MCF 10A (cell line): Measurements from ENCODE around the gene DDC. TPM values are rescaled to one million over a fixed set of nuclear protein-coding genes. Genes with fewer than 3 reads are reported as not detected.
A peak's percentile ranks its signal among the peaks of the same experiment; 100 is the strongest.

ENCODE experiments used
- BruUV-seq: library from RNA; stranded (reverse); fragments of 400-500 nt; replicated peaks from 2 replicates; lab custom pipeline; 2021; lab: Mats Ljungman, UMichigan
- CTCF ChIA-PET: fragments of 300-600 bp; sonication (Branson Sonifier 250); formaldehyde crosslinking; extraction: SDS; loops from one replicate; lab custom pipeline; 2021; ENCODE audit warnings: antibody characterized with exemption, inconsistent platforms; lab: Yijun Ruan, JAX
- POLR2A ChIA-PET: fragments of 300-600, 350-650 bp; sonication (Branson Sonifier 250); formaldehyde crosslinking; extraction: SDS; loops from one replicate; lab custom pipeline; 2020; ENCODE audit warnings: antibody characterized with exemption, inconsistent platforms; lab: Yijun Ruan, JAX
- DNase-seq: peaks from one replicate; pipeline ENCODE4 v3.0.0-alpha.2; 2018; ENCODE audit not compliant: unreplicated experiment
- H3K27ac Mint-ChIP-seq: one replicate; pipeline ENCODE4 v1.8.0; 2022; ENCODE audit warnings: mild to moderate bottlenecking, low read depth, mixed read lengths; ENCODE audit not compliant: unreplicated experiment
- H3K27me3 Mint-ChIP-seq: one replicate; pipeline ENCODE4 v1.8.0; 2022; ENCODE audit warnings: mixed read lengths; ENCODE audit not compliant: insufficient read depth, unreplicated experiment
- H3K36me3 Mint-ChIP-seq: one replicate; pipeline ENCODE4 v1.8.0; 2022; ENCODE audit warnings: mild to moderate bottlenecking, moderate library complexity, mixed read lengths; ENCODE audit not compliant: insufficient read depth, unreplicated experiment
- H3K4me1 Mint-ChIP-seq: one replicate; pipeline ENCODE4 v1.8.0; 2022; ENCODE audit warnings: mixed read lengths; ENCODE audit not compliant: insufficient read depth, unreplicated experiment
- H3K4me3 Mint-ChIP-seq: one replicate; pipeline ENCODE4 v1.8.0; 2022; ENCODE audit warnings: mild to moderate bottlenecking, moderate library complexity, mixed read lengths; ENCODE audit not compliant: unreplicated experiment
- H3K9me3 Mint-ChIP-seq: one replicate; pipeline ENCODE4 v1.8.0; 2022; ENCODE audit warnings: mixed read lengths; ENCODE audit not compliant: unreplicated experiment
- intact Hi-C: fragments of 100-400 bp; cut with micrococcal nuclease; formaldehyde crosslinking; loops from 2 replicates; pipeline ENCODE4 v1.14.1; 2022
- total RNA-seq: library from RNA; stranded (reverse); gene quantifications from 2 replicates; pipeline ENCODE4 v1.2.3, GENCODE V29; 2022
- TF ChIP-seq, protein P1 (sequence below): fragments of 200-600 bp; IDR thresholded peaks from one replicate; pipeline ENCODE4 v1.8.0; 2022; ENCODE audit warnings: antibody characterized with exemption, mild to moderate bottlenecking; ENCODE audit not compliant: unreplicated experiment

Gene DDC
- total RNA-seq, 1 experiment from 2014 or later, result 0.79 TPM

DNA sequence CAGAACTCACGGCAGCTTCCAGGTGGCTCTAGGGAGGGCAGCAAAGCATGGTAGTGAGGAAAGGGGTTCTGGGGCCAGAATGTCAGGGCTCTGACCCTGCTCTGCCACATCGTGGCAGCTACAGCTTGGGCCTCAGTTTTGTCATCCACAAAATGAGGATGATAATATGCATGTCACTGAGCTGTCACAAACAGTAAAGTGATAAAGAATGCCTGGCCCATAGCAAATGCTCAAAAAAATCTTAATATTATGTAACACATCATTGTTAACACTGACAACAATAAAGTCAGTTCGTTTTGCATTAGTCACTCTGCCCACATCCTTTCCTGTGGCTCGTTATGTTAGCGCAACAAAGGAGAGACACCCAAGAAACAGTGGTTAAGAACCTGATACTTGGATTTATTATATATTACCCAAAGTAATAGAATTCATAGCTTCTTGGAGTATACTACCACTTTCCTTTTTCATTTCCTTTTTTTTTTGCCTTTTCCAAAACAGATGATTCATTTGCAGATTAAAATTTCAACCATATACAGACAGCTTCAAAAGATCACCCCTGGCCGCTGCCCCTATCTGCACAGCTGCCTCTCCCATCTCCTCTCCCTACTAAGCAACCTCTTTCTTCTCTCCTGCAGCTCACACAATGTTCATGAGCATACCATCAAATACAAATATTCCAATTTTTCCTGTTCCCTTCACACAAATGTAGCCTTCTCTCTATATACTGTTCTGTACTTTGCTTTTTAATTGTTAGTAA is 45.5 kb upstream of the DDC start:
- Mint-ChIP-seq H3K9me3 (no peaks in the 10 kb centered on the region), H3K27ac (peak overlapping the region; percentile 21), H3K4me1 (peaks cover 14% of the 10 kb centered on the region), H3K36me3 (peaks cover 35% of the 10 kb centered on the region), H3K27me3 (no peaks in the 10 kb centered on the region), H3K4me3 (no peak overlapping the region)
- ChIA-PET CTCF (interaction anchor here (0.6 to 6.4 kb wide), 3 partner anchors 23 to 756 kb away, joined by 3 to 48 read pairs (median 5); no protein-coding TSS in a partner anchor), POLR2A (no interaction called here)
- peak; percentile 72 for DNase-seq
- no TSS peak for BruUV-seq
- TF ChIP-seq, protein P1, sequence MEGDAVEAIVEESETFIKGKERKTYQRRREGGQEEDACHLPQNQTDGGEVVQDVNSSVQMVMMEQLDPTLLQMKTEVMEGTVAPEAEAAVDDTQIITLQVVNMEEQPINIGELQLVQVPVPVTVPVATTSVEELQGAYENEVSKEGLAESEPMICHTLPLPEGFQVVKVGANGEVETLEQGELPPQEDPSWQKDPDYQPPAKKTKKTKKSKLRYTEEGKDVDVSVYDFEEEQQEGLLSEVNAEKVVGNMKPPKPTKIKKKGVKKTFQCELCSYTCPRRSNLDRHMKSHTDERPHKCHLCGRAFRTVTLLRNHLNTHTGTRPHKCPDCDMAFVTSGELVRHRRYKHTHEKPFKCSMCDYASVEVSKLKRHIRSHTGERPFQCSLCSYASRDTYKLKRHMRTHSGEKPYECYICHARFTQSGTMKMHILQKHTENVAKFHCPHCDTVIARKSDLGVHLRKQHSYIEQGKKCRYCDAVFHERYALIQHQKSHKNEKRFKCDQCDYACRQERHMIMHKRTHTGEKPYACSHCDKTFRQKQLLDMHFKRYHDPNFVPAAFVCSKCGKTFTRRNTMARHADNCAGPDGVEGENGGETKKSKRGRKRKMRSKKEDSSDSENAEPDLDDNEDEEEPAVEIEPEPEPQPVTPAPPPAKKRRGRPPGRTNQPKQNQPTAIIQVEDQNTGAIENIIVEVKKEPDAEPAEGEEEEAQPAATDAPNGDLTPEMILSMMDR, result no peak
- intact Hi-C loops, result no loop called here

DNA sequence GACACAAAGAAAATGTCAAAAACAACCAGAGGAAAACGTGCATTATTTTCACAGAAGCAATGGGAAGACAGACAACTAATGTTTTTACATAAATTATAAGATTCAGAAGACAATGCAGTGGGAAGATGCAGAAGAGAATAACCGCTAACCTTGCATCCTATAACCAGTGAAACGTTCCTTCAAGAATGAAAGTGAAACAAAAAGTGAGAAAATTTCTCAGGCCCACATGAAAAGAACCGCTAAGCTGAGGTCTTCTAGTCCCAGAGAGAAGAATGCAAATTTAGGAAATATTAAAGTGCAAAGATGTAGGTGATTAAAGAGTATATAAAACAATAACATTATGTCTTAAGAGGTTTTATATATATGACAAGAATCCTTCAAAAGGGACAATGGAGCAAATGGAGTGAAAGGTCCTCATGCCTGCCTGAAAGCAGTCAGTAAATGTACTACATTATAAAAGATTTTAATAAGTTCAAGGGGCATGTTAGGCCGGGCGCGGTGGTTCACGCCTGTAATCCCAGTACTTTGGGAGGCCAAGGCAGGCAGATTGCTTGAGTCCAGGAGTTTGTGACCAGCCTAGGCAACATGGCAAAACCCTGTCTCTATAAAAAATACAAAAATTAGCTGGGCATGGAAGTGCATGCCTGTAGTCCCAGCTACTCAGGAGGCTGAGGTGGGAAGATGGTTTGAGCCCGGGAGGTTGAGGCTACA is 43.1 kb upstream of the DDC start:
- peaks cover 36% of the 10 kb centered on the region for H3K36me3 Mint-ChIP-seq
- DNase-seq, result no peak
- no peak overlapping the region for H3K4me3 Mint-ChIP-seq
- no TSS peak for BruUV-seq
- intact Hi-C loops, result no loop called here
- H3K4me1 Mint-ChIP-seq, result peaks cover 14% of the 10 kb centered on the region
- no peaks in the 10 kb centered on the region for H3K27me3 Mint-ChIP-seq
- H3K27ac Mint-ChIP-seq, result no peak overlapping the region
- no peaks in the 10 kb centered on the region for H3K9me3 Mint-ChIP-seq
- CTCF ChIA-PET, result interaction anchor here (0.6 to 2.5 kb wide), 6 partner anchors 12 to 552 kb away, joined by 3 to 6 read pairs (median 4); no protein-coding TSS in a partner anchor
- TF ChIP-seq, protein P1, result no peak
- POLR2A ChIA-PET, result no interaction called here

DNA sequence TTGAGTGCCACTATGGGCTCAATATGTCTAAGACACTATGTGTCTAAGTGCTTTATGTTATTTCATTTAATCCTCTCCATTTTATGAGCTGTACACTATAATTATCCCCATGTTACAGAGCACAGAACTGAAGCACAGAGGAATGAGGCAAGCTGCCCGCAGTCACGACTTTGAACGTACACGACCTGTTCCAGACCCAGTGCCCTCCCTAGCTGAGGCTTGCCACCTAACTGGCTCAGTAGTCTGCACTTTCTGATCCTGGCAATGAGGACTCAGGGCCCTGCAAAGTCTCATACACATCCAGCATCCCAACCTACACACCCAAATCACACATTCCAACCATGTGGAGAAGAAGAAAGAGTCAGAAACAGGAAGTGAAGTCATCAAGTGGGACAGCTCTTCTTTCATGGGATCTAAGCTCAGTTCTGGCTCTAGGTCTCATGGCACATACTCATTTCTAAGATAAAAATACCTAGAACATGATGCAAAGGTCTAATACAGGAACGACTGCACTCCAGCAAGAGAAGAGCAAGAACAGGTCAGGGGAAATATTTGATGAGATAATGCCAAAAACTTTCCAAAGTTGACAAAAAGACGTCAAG is 42.4 kb upstream of the DDC start:
- DNase-seq, result no peak
- Mint-ChIP-seq H3K36me3 (peaks cover 38% of the 10 kb centered on the region), H3K4me1 (peaks cover 14% of the 10 kb centered on the region), H3K27ac (no peak overlapping the region), H3K9me3 (no peaks in the 10 kb centered on the region), H3K27me3 (no peaks in the 10 kb centered on the region), H3K4me3 (no peak overlapping the region)
- TF ChIP-seq, protein P1, result no peak
- intact Hi-C loops, result no loop called here
- ChIA-PET POLR2A (no interaction called here), CTCF (interaction anchor here (0.6 to 2.5 kb wide), 8 partner anchors 12 to 555 kb away, joined by 3 to 7 read pairs (median 4); no protein-coding TSS in a partner anchor)
- BruUV-seq, result no TSS peak

DNA sequence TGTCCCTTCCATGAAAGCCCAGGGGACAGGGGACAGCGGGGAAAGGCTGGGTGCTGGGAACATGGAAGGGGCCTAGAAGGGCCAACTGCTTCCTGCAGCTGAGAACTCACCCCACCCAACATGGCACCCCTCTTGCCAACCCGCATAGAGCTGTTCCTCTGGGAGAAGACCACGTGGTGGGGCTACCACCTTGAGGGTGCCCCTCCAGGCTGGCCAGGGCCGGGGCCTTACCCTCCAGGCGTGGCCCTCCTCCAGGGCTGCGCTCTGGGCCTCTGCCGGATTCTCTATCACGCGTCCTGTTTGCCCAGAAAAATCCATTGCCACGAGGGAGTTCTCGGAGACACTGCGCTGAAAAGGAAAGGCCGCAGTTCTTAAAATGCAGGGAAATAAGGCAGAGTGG is 39.9 kb upstream of the DDC start:
- no peak overlapping the region for H3K4me3 Mint-ChIP-seq

More for the DNA sequence above, 39.9 kb upstream of the DDC start:
- no peak for DNase-seq
- peaks cover 30% of the 10 kb centered on the region for H3K36me3 Mint-ChIP-seq
- no peaks in the 10 kb centered on the region for H3K27me3 Mint-ChIP-seq
- no peaks in the 10 kb centered on the region for H3K9me3 Mint-ChIP-seq
- TF ChIP-seq, protein P1, result no peak
- H3K4me1 Mint-ChIP-seq, result peaks cover 7% of the 10 kb centered on the region
- intact Hi-C loops, result no loop called here
- ChIA-PET CTCF (no interaction called here), POLR2A (no interaction called here)
- BruUV-seq, result no TSS peak
- no peak overlapping the region for H3K27ac Mint-ChIP-seq
